PC-9 (cell line): ENCODE data around the gene FARP1. TPM values are rescaled to one million over a fixed set of nuclear protein-coding genes. Genes with fewer than 3 reads are reported as not detected.

Experiments used
- BruUV-seq: library from RNA; stranded (reverse); fragments of 400-500 nt; replicated peaks from 2 replicates; lab custom pipeline; 2021; lab: Mats Ljungman, UMichigan
- CTCF ChIA-PET: fragments of 300-600 bp; sonication (Branson Sonifier 250); formaldehyde crosslinking; loops from one replicate; lab custom pipeline; 2022; ENCODE audit warnings: antibody characterized with exemption; lab: Charles Lee
- POLR2A ChIA-PET: fragments of 300-600 bp; sonication (Branson Sonifier 250); formaldehyde crosslinking; loops from one replicate; lab custom pipeline; 2022; ENCODE audit warnings: antibody characterized with exemption; ENCODE audit not compliant: unreplicated experiment; lab: Charles Lee
- DNase-seq, 2 experiments: peaks; one replicate each; pipeline versions ENCODE4 v3.0.0 to v3.0.0-alpha.2; 2015 to 2022; ENCODE audit warnings: mixed read lengths in 1 of 2
- H2AFZ ChIP-seq: fragments of 200-600 bp; sonication (generic); 2 replicates; pipeline ENCODE4 v1.8.1; 2017; ENCODE audit warnings: antibody characterized with exemption
- H3F3A ChIP-seq: fragments of 200-600 bp; sonication (generic); 2 replicates; pipeline ENCODE4 v1.8.1; 2017; ENCODE audit warnings: antibody characterized with exemption, mild to moderate bottlenecking, low read depth; ENCODE audit not compliant: insufficient read depth
- H3K27ac ChIP-seq: fragments of 200-600 bp; sonication (generic); 2 replicates; pipeline ENCODE4 v1.6.1; 2016; ENCODE audit warnings: mixed run types
- H3K27me3 ChIP-seq: fragments of 200-600 bp; sonication (generic); 2 replicates; pipeline ENCODE4 v1.6.1; 2016; ENCODE audit warnings: low read depth, mixed run types; ENCODE audit not compliant: insufficient read depth
- H3K36me3 ChIP-seq: fragments of 200-600 bp; sonication (generic); 2 replicates; pipeline ENCODE4 v1.6.1; 2016; ENCODE audit warnings: low read depth, mixed run types
- H3K4me1 ChIP-seq: fragments of 200-600 bp; sonication (generic); replicated peaks from 2 replicates; pipeline ENCODE4 v1.6.1; 2016; ENCODE audit warnings: mixed run types; ENCODE audit not compliant: insufficient read depth
- H3K4me2 ChIP-seq: fragments of 200-600 bp; sonication (generic); 2 replicates; pipeline ENCODE4 v1.6.1; 2017; ENCODE audit warnings: mixed run types
- H3K4me3 ChIP-seq: fragments of 200-600 bp; sonication (generic); 2 replicates; pipeline ENCODE4 v1.6.1; 2016; ENCODE audit warnings: mixed run types
- H3K79me2 ChIP-seq: fragments of 200-600 bp; sonication (generic); 2 replicates; pipeline ENCODE4 v1.6.1; 2017; ENCODE audit warnings: low read depth, mixed run types
- H3K9me2 ChIP-seq: fragments of 200-600 bp; sonication (generic); 2 replicates; pipeline ENCODE4 v1.8.1; 2017; ENCODE audit warnings: mild to moderate bottlenecking; ENCODE audit not compliant: insufficient read depth
- H3K9me3 ChIP-seq: fragments of 200-600 bp; sonication (generic); 2 replicates; pipeline ENCODE4 v1.8.1; 2016; ENCODE audit warnings: low read depth; ENCODE audit not compliant: insufficient read depth
- H4K20me1 ChIP-seq: fragments of 200-600 bp; sonication (generic); 2 replicates; pipeline ENCODE4 v1.8.1; 2017; ENCODE audit not compliant: insufficient read depth
- CTCF ChIP-seq: fragments of 200-600 bp; sonication (generic); conservative IDR thresholded peaks from 2 replicates; pipeline ENCODE4 v1.6.1; 2017; ENCODE audit warnings: mixed run types, antibody characterized with exemption, mild to moderate bottlenecking, moderate library complexity
- EZH2 ChIP-seq: fragments of 200-600 bp; sonication (generic); IDR thresholded peaks from 2 replicates; pipeline ENCODE4 v1.8.0; 2017; ENCODE audit warnings: antibody characterized with exemption, low read depth
- intact Hi-C: fragments of 100-400 bp; cut with micrococcal nuclease; formaldehyde crosslinking; loops from one replicate; pipeline ENCODE4 v1.10.0; 2022; ENCODE audit not compliant: unreplicated experiment
- total RNA-seq: library from RNA; stranded (reverse); gene quantifications from 2 replicates; pipeline ENCODE4 v1.2.3, GENCODE V29; 2021

The FARP1 gene
- total RNA-seq, 1 experiment from 2014 or later = 62.1 TPM

GRCh38 chr13:98201189-98201588 lies 58.3 kb downstream of the FARP1 start:
- intact Hi-C loops = no loop called here
- no peaks in the 10 kb centered on the region for H3K4me1 ChIP-seq
- H4K20me1 ChIP-seq = no peaks in the 10 kb centered on the region
- no peaks in the 10 kb centered on the region for H3K27me3 ChIP-seq
- H3F3A ChIP-seq = no peaks in the 10 kb centered on the region
- TF ChIP-seq EZH2 (no peak), CTCF (no peak)
- H3K4me2 ChIP-seq = no peak overlapping the region
- H2AFZ ChIP-seq = no peak overlapping the region
- ChIA-PET POLR2A (no interaction called here), CTCF (no interaction called here)
- H3K27ac ChIP-seq = no peak overlapping the region
- no peak for DNase-seq
- no peak overlapping the region for H3K4me3 ChIP-seq
- no peaks in the 10 kb centered on the region for H3K79me2 ChIP-seq
- no peaks in the 10 kb centered on the region for H3K9me2 ChIP-seq
- peaks cover 11% of the 10 kb centered on the region for H3K9me3 ChIP-seq
- no TSS peak for BruUV-seq
- H3K36me3 ChIP-seq = peaks cover 3% of the 10 kb centered on the region; the same call in 1 of the 2 replicates

GRCh38 chr13:98201984-98202383 lies 59.1 kb downstream of the FARP1 start:
- Histone ChIP-seq H4K20me1 (no peaks in the 10 kb centered on the region), H3K79me2 (no peaks in the 10 kb centered on the region), H3K9me2 (no peaks in the 10 kb centered on the region)

GRCh38 chr13:98203646-98204326 lies 60.9 kb downstream of the FARP1 start:
- no peak for TF ChIP-seq EZH2
- no peak for TF ChIP-seq CTCF
- DNase-seq = no peak
- BruUV-seq = no TSS peak
- Histone ChIP-seq H3K4me2 (no peak overlapping the region), H3K36me3 (peaks cover 3% of the 10 kb centered on the region; the same call in 1 of the 2 replicates), H3F3A (no peaks in the 10 kb centered on the region), H3K27ac (no peak overlapping the region), H3K79me2 (no peaks in the 10 kb centered on the region), H3K9me3 (peaks cover 11% of the 10 kb centered on the region), H3K27me3 (no peaks in the 10 kb centered on the region), H3K4me3 (no peak overlapping the region), H3K4me1 (no peaks in the 10 kb centered on the region; the same call in 1 of the 2 replicates), H4K20me1 (no peaks in the 10 kb centered on the region), H3K9me2 (no peaks in the 10 kb centered on the region), H2AFZ (no peak overlapping the region)
- intact Hi-C loops = no loop called here
- CTCF ChIA-PET = no interaction called here
- POLR2A ChIA-PET = no interaction called here

More at GRCh38 chr13:98201984-98202383, 59.1 kb downstream of the FARP1 start:
- Histone ChIP-seq H3K9me3 (peaks cover 11% of the 10 kb centered on the region), H2AFZ (no peak overlapping the region), H3K4me1 (no peaks in the 10 kb centered on the region; the same call in 1 of the 2 replicates), H3K4me3 (no peak overlapping the region), H3K27me3 (no peaks in the 10 kb centered on the region), H3F3A (no peaks in the 10 kb centered on the region), H3K4me2 (no peak overlapping the region), H3K27ac (no peak overlapping the region), H3K36me3 (peaks cover 3% of the 10 kb centered on the region; the same call in 1 of the 2 replicates)
- intact Hi-C loops = no loop called here
- no TSS peak for BruUV-seq
- TF ChIP-seq EZH2 = no peak
- TF ChIP-seq CTCF = no peak
- POLR2A ChIA-PET = no interaction called here
- DNase-seq = no peak
- CTCF ChIA-PET = no interaction called here
